ENCODE data around the gene INPPL1. TPM values are rescaled to one million over a fixed set of nuclear protein-coding genes. Genes with fewer than 3 reads are reported as not detected.
A peak's percentile ranks its signal among the peaks of the same experiment; 100 is the strongest.

INPPL1 gene
- total RNA-seq, 1 experiment from 2014 or later = 109 TPM

DNA sequence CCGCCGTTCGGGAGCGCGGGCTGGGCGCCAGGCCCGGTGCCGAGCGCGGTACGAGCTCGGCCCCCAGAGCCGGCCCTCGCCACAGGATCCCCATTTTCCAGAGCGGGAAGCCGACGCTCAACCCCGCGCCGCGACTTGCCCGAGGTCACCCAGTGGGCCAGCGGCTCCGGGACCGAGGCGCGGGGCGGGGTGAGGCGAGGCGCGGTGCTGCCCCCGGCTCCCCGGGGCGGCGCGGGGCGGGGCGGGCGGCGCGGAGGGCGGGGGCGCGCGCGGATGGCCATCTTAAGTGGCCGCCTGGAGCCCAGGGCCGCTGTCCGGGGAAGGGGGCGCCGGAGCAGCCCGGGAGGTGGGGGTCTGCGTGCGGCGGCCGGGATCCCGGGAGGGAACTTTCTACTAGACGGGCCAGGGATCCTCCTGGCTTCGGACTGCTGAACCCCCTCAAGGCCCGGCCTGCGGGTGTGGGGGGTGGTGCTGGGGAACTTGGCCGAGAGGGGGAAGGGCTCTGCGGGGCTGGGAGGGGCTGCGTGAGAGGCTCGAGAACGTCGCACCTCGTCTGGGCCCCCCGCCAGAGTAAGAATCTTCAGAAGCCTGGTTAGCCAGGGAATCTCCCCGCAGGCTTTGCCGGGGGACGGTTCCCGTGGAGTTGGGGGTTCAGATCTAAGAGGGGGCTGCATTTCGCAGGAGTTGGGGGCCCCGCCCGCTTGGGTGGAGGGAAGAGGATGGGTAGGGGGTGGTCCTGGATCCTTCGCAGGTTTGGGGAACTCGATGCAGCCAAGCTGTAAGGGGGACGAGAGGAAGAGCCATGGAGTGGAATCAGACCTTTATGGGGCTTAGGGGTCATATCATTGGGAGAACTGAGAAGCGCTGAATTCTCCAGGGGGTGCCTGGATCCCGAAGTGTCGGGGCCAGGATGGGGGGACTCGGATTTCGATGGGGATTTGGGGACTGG is 678 bp upstream of the INPPL1 start:
- DNase-seq = peak; percentile 85
- Histone ChIP-seq H3K4me3 (ENCODE audit: insufficient read depth, low read depth, low read length) (peak overlapping the region; percentile 72), H3K36me3 (replicated peaks; ENCODE audit: control insufficient read depth, insufficient read depth, low read length) (peaks cover 6% of the 10 kb centered on the region)

DNA sequence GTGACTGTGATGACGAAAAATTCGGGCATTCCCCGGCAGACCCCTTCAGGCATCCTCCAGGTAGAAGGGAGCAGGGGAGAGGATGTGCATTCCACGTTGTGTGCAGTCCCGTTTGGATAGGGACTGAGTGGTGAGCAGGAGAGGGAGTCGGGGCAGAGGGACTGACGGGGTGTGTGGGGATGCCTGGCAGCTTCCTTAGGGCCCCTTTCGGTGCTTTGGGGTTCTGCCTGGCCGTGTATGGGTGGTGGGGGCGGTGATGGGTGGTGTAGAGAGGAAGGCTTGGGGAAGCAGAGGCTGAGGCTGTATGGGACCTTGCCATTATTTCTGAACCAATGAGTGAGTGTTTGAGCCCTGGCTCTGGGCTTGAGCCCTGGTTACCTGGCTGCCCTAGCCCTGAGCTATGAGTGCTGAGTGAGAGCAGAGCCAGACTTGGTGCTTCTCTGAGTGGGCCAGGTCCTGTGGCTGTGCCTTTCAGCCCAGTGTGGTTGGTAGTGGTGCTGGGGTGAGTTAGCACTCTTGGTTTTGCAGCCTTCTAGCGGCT is 914 bp downstream of the INPPL1 start:
- Histone ChIP-seq H3K36me3 (replicated peaks; ENCODE audit: control insufficient read depth, insufficient read depth, low read length) (peaks cover 19% of the 10 kb centered on the region), H3K27me3 (ENCODE audit: control insufficient read depth, insufficient read depth, low read length) (peaks cover 1% of the 10 kb centered on the region; the same call in 1 of the 2 replicates), H3K4me3 (ENCODE audit: insufficient read depth, low read depth, low read length) (peak overlapping the region; percentile 72)
- DNase-seq = peak; percentile 57

More for the DNA sequence above, 678 bp upstream of the INPPL1 start:
- H3K27me3 ChIP-seq (ENCODE audit: control insufficient read depth, insufficient read depth, low read length) = peaks cover 1% of the 10 kb centered on the region; the same call in 1 of the 2 replicates

GRCh38 chr11:72226701-72227100 is 2.1 kb downstream of the INPPL1 start:
- no peak for DNase-seq
- Histone ChIP-seq H3K27me3 (ENCODE audit: control insufficient read depth, insufficient read depth, low read length) (no peaks in the 10 kb centered on the region; the same call in 1 of the 2 replicates), H3K36me3 (replicated peaks; ENCODE audit: control insufficient read depth, insufficient read depth, low read length) (peaks cover 27% of the 10 kb centered on the region), H3K4me3 (ENCODE audit: insufficient read depth, low read depth, low read length) (no peak overlapping the region)

GRCh38 chr11:72227316-72228228 is 3.0 kb downstream of the INPPL1 start:
- Histone ChIP-seq H3K27me3 (ENCODE audit: control insufficient read depth, insufficient read depth, low read length) (no peaks in the 10 kb centered on the region; the same call in 1 of the 2 replicates), H3K36me3 (replicated peaks; ENCODE audit: control insufficient read depth, insufficient read depth, low read length) (peaks cover 31% of the 10 kb centered on the region)
- peak; percentile 18 for DNase-seq

GRCh38 chr11:72228229-72228843 is 3.8 kb downstream of the INPPL1 start:
- Histone ChIP-seq H3K27me3 (ENCODE audit: control insufficient read depth, insufficient read depth, low read length) (no peaks in the 10 kb centered on the region; the same call in 1 of the 2 replicates), H3K4me3 (ENCODE audit: insufficient read depth, low read depth, low read length) (no peak overlapping the region), H3K36me3 (replicated peaks; ENCODE audit: control insufficient read depth, insufficient read depth, low read length) (peaks cover 38% of the 10 kb centered on the region)
- peak; percentile 64 for DNase-seq

More at GRCh38 chr11:72227316-72228228, 3.0 kb downstream of the INPPL1 start:
- no peak overlapping the region for H3K4me3 ChIP-seq (ENCODE audit: insufficient read depth, low read depth, low read length)

- no peak overlapping the region for H3K4me3 ChIP-seq (ENCODE audit: insufficient read depth, low read depth, low read length)
- peak; percentile 17 for DNase-seq
- no peaks in the 10 kb centered on the region; the same call in 1 of the 2 replicates for H3K27me3 ChIP-seq (ENCODE audit: control insufficient read depth, insufficient read depth, low read length)
- peaks cover 42% of the 10 kb centered on the region for H3K36me3 ChIP-seq (replicated peaks; ENCODE audit: control insufficient read depth, insufficient read depth, low read length)
Observed at GRCh38 chr11:72228844-72229231, 4.3 kb downstream of the INPPL1 start.

DNA sequence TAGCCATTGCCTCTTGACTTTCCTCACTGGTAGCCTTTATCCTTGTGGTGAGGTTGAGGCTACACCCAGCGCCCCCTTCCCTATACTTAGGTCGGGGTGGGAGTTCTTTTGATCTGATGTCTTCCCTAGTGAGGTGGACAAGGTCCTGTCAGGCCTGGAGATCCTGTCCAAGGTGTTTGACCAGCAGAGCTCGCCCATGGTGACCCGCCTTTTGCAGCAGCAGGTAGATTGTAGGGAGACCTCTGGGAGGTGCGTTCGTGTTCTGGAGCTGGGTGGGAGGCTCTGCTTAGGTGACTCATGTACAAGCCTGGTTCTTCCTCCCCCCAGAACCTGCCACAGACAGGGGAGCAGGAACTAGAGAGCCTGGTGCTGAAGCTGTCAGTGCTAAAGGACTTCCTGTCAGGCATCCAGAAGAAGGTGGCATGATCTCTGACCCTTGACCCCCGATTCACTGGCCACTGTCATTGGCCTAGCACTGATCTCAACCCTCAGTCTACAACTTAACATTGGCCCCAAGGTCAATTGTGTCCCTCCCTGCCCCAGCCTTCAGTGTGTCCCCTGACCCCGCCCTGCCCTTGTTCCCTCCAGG is 4.9 kb downstream of the INPPL1 start:
- peak; percentile 17 for DNase-seq
- peaks cover 47% of the 10 kb centered on the region for H3K36me3 ChIP-seq (replicated peaks; ENCODE audit: control insufficient read depth, insufficient read depth, low read length)
- no peak overlapping the region for H3K4me3 ChIP-seq (ENCODE audit: insufficient read depth, low read depth, low read length)
- H3K27me3 ChIP-seq (ENCODE audit: control insufficient read depth, insufficient read depth, low read length) = no peaks in the 10 kb centered on the region; the same call in 1 of the 2 replicates

- no peak overlapping the region for H3K4me3 ChIP-seq (ENCODE audit: insufficient read depth, low read depth, low read length)
- H3K27me3 ChIP-seq (ENCODE audit: control insufficient read depth, insufficient read depth, low read length) = no peaks in the 10 kb centered on the region; the same call in 1 of the 2 replicates
- peak; percentile 25 for DNase-seq
- peaks cover 50% of the 10 kb centered on the region for H3K36me3 ChIP-seq (replicated peaks; ENCODE audit: control insufficient read depth, insufficient read depth, low read length)
Observed at GRCh38 chr11:72229925-72230763, 5.6 kb downstream of the INPPL1 start.

- H3K4me3 ChIP-seq (ENCODE audit: insufficient read depth, low read depth, low read length) = no peak overlapping the region
- H3K27me3 ChIP-seq (ENCODE audit: control insufficient read depth, insufficient read depth, low read length) = no peaks in the 10 kb centered on the region
- peaks cover 54% of the 10 kb centered on the region for H3K36me3 ChIP-seq (replicated peaks; ENCODE audit: control insufficient read depth, insufficient read depth, low read length)
- DNase-seq = no peak
Observed at GRCh38 chr11:72230764-72231365, 6.3 kb downstream of the INPPL1 start.

GRCh38 chr11:72231396-72232259 is 7.1 kb downstream of the INPPL1 start:
- peak; percentile 12 for DNase-seq
- Histone ChIP-seq H3K27me3 (ENCODE audit: control insufficient read depth, insufficient read depth, low read length) (no peaks in the 10 kb centered on the region), H3K36me3 (replicated peaks; ENCODE audit: control insufficient read depth, insufficient read depth, low read length) (peaks cover 54% of the 10 kb centered on the region), H3K4me3 (ENCODE audit: insufficient read depth, low read depth, low read length) (no peak overlapping the region)

DNA sequence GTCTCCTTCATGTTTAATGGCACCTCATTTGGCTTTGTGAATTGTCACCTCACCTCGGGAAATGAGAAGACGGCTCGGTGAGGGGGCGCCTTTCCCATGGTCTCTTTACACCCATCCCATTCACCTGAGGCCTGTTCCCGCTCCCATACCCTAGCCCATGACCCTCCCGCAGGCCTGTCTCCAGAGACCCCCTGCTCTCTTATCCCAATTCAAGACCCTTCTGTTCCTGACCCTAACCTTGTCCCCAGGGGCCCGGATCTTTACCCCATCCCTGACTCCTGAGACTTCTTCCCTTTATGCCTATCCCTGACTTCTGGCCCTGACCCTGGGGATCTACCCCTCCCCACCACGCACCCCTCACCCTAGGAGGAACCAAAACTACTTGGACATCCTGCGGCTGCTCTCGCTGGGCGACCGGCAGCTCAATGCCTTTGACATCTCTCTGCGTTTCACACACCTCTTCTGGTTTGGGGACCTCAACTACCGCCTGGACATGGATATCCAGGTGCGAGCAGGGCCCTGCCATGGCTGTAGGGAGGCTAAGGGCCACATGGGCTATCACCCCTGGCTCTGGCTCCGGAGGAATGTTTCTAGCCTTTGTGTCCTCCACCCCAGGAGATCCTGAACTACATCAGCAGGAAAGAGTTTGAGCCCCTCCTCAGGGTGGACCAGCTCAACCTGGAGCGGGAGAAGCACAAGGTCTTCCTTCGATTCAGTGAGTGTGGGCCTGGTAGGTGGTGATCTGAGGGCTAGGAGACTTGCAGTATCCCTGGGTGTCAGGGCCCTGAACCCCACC is 7.9 kb downstream of the INPPL1 start:
- Histone ChIP-seq H3K36me3 (replicated peaks; ENCODE audit: control insufficient read depth, insufficient read depth, low read length) (peaks cover 54% of the 10 kb centered on the region), H3K27me3 (ENCODE audit: control insufficient read depth, insufficient read depth, low read length) (no peaks in the 10 kb centered on the region), H3K4me3 (ENCODE audit: insufficient read depth, low read depth, low read length) (no peak overlapping the region)
- peak; percentile 17 for DNase-seq
